HCT116 (cell line): Measurements from ENCODE around the gene NR4A1.

ENCODE experiments used
- CBX3 ChIP-seq: IDR thresholded peaks from 2 replicates; pipeline ENCODE4 v1.6.1; 2012; ENCODE audit warnings: low read depth
- EZH2 ChIP-seq: fragments of 200-600 bp; sonication (generic); IDR thresholded peaks from 2 replicates; pipeline ENCODE4 v1.6.1; 2017; ENCODE audit warnings: antibody characterized with exemption, mixed run types
- EZH2phosphoT487 ChIP-seq: fragments of 200-600 bp; IDR thresholded peaks from 2 replicates; pipeline ENCODE4 v1.6.1; 2018; ENCODE audit warnings: antibody characterized with exemption, borderline replicate concordance
- FOSL1 ChIP-seq: IDR thresholded peaks from 2 replicates; pipeline ENCODE4 v1.6.1; 2012; ENCODE audit warnings: low read depth
- POLR2A ChIP-seq: IDR thresholded peaks from 2 replicates; pipeline ENCODE4 v1.7.0; 2011; ENCODE audit warnings: borderline replicate concordance; ENCODE audit not compliant: insufficient read depth, insufficient read length; ENCODE audit errors: extremely low read depth
- POLR2AphosphoS5 ChIP-seq: IDR thresholded peaks from 2 replicates; pipeline ENCODE4 v1.6.1; 2011; ENCODE audit warnings: mild to moderate bottlenecking, low read depth, low read length, moderate library complexity
- SIN3A ChIP-seq: IDR thresholded peaks from 2 replicates; pipeline ENCODE4 v1.6.1; 2012; ENCODE audit warnings: low read depth
- SP1 ChIP-seq: IDR thresholded peaks from 2 replicates; pipeline ENCODE4 v1.6.1; 2012; ENCODE audit warnings: low read depth
- TCF7L2 ChIP-seq: IDR thresholded peaks from 2 replicates; pipeline ENCODE4 v1.7.0; 2011; ENCODE audit warnings: borderline replicate concordance, inconsistent platforms; ENCODE audit not compliant: insufficient read depth, insufficient read length; ENCODE audit errors: extremely low read depth
- ZFX ChIP-seq: fragments of 450-650 bp; IDR thresholded peaks from 2 replicates; pipeline ENCODE4 v1.6.1; 2017
- TF ChIP-seq, protein P1 (sequence below), 3 experiments: fragments of 200-600 bp in 1 of 3; sonication (generic) in 1 of 3; IDR thresholded peaks in 2 of 3; conservative IDR thresholded peaks in 1 of 3; 2 replicates each; pipeline ENCODE4 v1.5.1; 2012 to 2017; ENCODE audit warnings: low read depth in 2 of 3, low read length in 2 of 3, antibody characterized with exemption in 1 of 3, borderline replicate concordance in 1 of 3, control low read depth in 1 of 3, mild to moderate bottlenecking in 1 of 3, mixed read lengths in 1 of 3, mixed run types in 1 of 3, moderate library complexity in 1 of 3; ENCODE audit not compliant: insufficient read depth in 1 of 3
- TF ChIP-seq, protein P2 (sequence below): IDR thresholded peaks from 2 replicates; pipeline ENCODE4 v1.6.1; 2012; ENCODE audit warnings: low read depth

DNA sequence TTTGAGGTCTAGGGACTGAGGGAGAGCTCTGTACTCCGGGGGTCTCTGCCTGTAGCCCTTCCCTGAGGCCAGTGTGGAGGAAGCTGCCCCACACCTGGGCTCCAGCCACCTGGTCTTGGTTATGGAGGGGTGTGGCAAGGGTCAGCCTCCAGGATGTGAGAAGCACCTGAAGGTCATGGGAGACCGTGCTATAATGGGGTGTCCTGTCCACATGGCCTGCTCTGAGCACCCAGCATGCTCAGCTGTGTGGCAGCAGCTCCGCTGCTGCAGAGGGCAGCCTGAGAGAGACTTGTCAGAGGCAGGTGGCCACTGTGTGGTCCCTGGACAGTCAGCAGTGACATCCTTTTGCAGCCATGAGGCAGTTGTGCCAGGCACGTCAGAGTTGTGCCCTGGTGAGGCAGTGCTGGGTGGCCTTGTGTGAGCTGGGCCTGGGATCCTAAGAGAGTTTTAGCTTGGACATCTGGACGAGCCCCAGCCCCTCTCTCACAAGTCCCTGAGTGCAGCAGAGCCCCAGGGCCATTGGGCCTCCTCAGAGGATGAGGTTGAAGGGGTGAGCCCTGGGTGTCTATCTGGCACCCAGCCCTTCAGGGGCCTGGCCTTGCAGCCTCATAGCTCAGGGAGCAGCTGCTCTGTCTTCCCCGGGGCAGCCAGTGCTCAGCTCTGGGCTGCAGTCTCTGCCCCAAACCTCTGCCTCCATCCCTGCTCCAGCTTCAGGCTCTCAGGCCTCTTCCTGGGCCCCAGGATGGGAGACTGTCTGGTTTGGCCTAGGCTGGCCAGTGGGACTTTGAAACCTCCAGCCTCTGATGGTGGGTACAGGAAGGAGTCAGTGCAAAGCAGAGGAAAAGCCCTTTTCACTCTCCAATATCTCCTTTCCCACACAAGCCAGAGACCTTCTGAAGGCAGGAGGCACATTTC lies 11.2 kb downstream of the NR4A1 start:
- TF ChIP-seq EZH2 (no peak), POLR2A (no peak), POLR2AphosphoS5 (no peak), EZH2phosphoT487 (no peak), CBX3 (no peak), SP1 (no peak), FOSL1 (no peak), ZFX (no peak), SIN3A (no peak), TCF7L2 (no peak)
- TF ChIP-seq, protein P1, sequence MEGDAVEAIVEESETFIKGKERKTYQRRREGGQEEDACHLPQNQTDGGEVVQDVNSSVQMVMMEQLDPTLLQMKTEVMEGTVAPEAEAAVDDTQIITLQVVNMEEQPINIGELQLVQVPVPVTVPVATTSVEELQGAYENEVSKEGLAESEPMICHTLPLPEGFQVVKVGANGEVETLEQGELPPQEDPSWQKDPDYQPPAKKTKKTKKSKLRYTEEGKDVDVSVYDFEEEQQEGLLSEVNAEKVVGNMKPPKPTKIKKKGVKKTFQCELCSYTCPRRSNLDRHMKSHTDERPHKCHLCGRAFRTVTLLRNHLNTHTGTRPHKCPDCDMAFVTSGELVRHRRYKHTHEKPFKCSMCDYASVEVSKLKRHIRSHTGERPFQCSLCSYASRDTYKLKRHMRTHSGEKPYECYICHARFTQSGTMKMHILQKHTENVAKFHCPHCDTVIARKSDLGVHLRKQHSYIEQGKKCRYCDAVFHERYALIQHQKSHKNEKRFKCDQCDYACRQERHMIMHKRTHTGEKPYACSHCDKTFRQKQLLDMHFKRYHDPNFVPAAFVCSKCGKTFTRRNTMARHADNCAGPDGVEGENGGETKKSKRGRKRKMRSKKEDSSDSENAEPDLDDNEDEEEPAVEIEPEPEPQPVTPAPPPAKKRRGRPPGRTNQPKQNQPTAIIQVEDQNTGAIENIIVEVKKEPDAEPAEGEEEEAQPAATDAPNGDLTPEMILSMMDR (IDR thresholded peaks at IDR 0.05 in 2 of 3, conservative IDR thresholded peaks at IDR 0.05 in 1 of 3; ENCODE audit: borderline replicate concordance in 1 of 3, insufficient read depth in 1 of 3, low read depth in 2 of 3, low read length in 2 of 3) = no peak
- TF ChIP-seq, protein P2, sequence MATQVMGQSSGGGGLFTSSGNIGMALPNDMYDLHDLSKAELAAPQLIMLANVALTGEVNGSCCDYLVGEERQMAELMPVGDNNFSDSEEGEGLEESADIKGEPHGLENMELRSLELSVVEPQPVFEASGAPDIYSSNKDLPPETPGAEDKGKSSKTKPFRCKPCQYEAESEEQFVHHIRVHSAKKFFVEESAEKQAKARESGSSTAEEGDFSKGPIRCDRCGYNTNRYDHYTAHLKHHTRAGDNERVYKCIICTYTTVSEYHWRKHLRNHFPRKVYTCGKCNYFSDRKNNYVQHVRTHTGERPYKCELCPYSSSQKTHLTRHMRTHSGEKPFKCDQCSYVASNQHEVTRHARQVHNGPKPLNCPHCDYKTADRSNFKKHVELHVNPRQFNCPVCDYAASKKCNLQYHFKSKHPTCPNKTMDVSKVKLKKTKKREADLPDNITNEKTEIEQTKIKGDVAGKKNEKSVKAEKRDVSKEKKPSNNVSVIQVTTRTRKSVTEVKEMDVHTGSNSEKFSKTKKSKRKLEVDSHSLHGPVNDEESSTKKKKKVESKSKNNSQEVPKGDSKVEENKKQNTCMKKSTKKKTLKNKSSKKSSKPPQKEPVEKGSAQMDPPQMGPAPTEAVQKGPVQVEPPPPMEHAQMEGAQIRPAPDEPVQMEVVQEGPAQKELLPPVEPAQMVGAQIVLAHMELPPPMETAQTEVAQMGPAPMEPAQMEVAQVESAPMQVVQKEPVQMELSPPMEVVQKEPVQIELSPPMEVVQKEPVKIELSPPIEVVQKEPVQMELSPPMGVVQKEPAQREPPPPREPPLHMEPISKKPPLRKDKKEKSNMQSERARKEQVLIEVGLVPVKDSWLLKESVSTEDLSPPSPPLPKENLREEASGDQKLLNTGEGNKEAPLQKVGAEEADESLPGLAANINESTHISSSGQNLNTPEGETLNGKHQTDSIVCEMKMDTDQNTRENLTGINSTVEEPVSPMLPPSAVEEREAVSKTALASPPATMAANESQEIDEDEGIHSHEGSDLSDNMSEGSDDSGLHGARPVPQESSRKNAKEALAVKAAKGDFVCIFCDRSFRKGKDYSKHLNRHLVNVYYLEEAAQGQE = no peak
